Naive thymus-derived CD8-positive, alpha-beta T cell (primary cell): ENCODE measurements around the gene TUBB2A. TPM values are rescaled to one million over a fixed set of nuclear protein-coding genes. Genes with fewer than 3 reads are reported as not detected.
A peak's percentile ranks its signal among the peaks of the same experiment; 100 is the strongest.
"Not testable (repeated sequence)": the region's sequence is repeated elsewhere in the genome, so short reads cannot be mapped to it uniquely, and the experiment has no call there.

Source experiments
- ATAC-seq, 2 donors: fragments of 150-1000 bp; cut with Tn5 transposase in 1 of 2; sonication (Bioruptor Pico), chemical (Tn5 transposase) in 1 of 2; 1 replicate in 1 of 2; 2 replicates in 1 of 2; pipeline ENCODE4 v1.10.0; 2021; ENCODE audit warnings: mild to moderate bottlenecking in 2 of 2, moderate library complexity in 2 of 2
- POLR2A ChIA-PET: fragments of 350-600 bp; sonication (Branson Sonifier 250); formaldehyde crosslinking; loops from one replicate; lab custom pipeline; 2021; ENCODE audit warnings: antibody characterized with exemption; lab: Charles Lee
- DNase-seq, 10 donors: peaks; one replicate each; pipeline versions ENCODE4 v3.0.0 to v3.0.0-alpha.2; 2020 to 2022
- H3K27ac Mint-ChIP-seq, 10 donors: one replicate each; pipeline ENCODE4 v1.8.0; 2020 to 2022; ENCODE audit warnings: mild to moderate bottlenecking in 10 of 10, mixed read lengths in 10 of 10, moderate library complexity in 4 of 10, inconsistent platforms in 1 of 10
- H3K27me3 Mint-ChIP-seq, 5 donors: one replicate each; pipeline ENCODE4 v1.8.0; 2021 to 2022; ENCODE audit warnings: mixed read lengths in 5 of 5
- H3K36me3 Mint-ChIP-seq, 3 donors: one replicate each; pipeline ENCODE4 v1.8.0; 2020 to 2022; ENCODE audit warnings: mixed read lengths in 3 of 3, mild to moderate bottlenecking in 2 of 3, inconsistent platforms in 1 of 3
- H3K4me1 Mint-ChIP-seq, 4 donors: one replicate each; pipeline ENCODE4 v1.8.0; 2021 to 2022; ENCODE audit warnings: mixed read lengths in 4 of 4
- H3K4me3 Mint-ChIP-seq, 10 donors: one replicate each; pipeline ENCODE4 v1.8.0; 2020 to 2022; ENCODE audit warnings: mild to moderate bottlenecking in 10 of 10, mixed read lengths in 10 of 10, moderate library complexity in 6 of 10, inconsistent platforms in 1 of 10
- H3K9me3 Mint-ChIP-seq, 9 donors: one replicate each; pipeline ENCODE4 v1.8.0; 2020 to 2022; ENCODE audit warnings: mixed read lengths in 9 of 9, mild to moderate bottlenecking in 3 of 9, inconsistent platforms in 1 of 9, moderate library complexity in 1 of 9
- polyA plus RNA-seq, 3 donors: library from polyadenylated mRNA; unstranded; fragments of 300-500 nt; fragmentation: Illumina TruSeq; gene quantifications; one replicate each; pipeline ENCODE4 v1.2.3, GENCODE V29; 2021
- total RNA-seq, 8 experiments: library from RNA in 2 of 8; stranded (reverse) in 2 of 8; gene quantifications; one replicate each; pipeline ENCODE4 v1.2.3 and lab custom pipeline; 2021 to 2026

TUBB2A gene
- total and polyA plus RNA-seq, 5 experiments from 2014 or later: 1.1 to 4.6 (median 3.7) TPM

DNA sequence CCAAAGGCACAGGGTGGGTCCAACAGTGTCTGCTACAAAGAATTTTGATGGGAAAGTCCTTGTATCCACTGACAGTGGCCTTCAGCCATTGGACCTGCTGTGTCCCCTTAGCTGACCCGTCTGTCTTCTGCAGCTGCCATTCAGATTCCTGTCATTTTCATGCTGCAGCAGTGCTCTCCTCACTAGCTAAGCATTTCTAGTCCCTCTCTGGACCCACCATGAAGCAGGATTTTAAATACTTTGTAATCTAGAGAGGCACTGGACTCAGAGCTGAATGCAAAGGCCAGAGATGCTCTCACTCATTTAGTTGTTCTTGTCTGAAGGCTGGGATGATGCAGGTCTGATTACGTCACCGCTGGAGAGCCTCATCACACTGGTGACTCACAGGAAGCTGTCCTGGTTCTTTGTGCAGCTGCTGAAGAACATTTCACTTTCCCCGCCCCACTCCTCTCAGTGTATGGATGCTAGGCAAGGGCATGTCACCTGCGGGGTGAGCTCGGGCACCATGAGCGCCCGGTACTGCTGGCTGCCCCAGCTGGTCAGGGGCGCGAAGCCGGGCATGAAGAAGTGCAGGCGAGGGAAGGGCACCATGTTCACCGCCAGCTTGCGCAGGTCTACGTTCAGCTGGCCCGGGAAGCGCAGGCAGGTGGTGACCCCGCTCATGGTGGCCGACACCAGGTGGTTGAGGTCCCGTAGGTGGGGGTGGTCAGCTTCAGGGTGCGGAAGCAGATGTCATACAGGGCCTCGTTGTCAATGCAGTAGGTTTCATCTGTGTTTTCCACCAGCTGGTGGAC is 19.4 kb upstream of the TUBB2A start:
- H3K27me3 Mint-ChIP-seq: peaks cover 0 to 13% (median 4%) of the 10 kb centered on the region in 5 donors
- H3K4me1 Mint-ChIP-seq: peaks cover 1 to 6% (median 2%) of the 10 kb centered on the region in 4 donors
- H3K27ac Mint-ChIP-seq: no peak overlapping the region
- POLR2A ChIA-PET: no interaction called here
- DNase-seq (no peak), ATAC-seq (no peak)
- H3K9me3 Mint-ChIP-seq: no peaks in the 10 kb centered on the region
- no peak overlapping the region for H3K4me3 Mint-ChIP-seq
- H3K36me3 Mint-ChIP-seq: no peaks in the 10 kb centered on the region

DNA sequence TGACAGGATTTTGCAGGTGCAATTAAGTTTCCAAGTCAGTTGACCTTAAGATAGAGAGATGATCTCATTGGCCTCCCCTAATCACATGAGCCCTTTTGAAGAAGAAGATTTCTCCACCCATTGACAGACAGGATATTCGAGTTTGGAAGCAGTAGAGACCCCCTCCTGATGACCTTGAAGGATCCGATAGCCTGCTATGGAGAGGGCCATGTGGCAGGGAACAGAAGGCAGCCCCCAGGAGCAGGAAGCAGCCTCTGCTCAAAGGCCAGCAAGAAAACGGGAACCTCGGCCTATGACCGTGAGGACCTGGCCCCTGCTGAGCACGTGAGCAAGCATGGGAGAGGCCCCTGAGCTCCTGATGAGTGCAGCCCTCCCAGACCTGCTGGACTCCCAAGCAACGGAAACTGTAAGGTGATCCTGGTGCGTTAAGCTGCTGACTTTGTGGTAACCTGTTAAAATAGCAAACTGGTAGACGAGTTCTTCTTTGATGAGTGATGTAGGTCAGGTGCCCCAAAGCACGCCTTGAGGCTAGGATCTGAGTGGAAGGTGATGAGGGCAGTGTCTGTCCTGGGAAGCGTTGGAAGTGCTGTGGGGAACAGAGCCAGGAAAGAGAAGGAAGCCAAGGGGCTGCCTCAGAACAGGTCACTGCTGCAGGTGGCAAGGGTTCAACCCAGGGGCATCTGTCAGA is 18.5 kb upstream of the TUBB2A start:
- Mint-ChIP-seq H3K4me3 (no peak overlapping the region), H3K4me1 (peaks cover 1 to 6% (median 2%) of the 10 kb centered on the region in 4 donors), H3K27ac (no peak overlapping the region), H3K9me3 (no peaks in the 10 kb centered on the region), H3K36me3 (no peaks in the 10 kb centered on the region), H3K27me3 (peaks cover 0 to 10% (median 4%) of the 10 kb centered on the region in 5 donors)
- POLR2A ChIA-PET: no interaction called here
- ATAC-seq (no peak), DNase-seq (no peak)

DNA sequence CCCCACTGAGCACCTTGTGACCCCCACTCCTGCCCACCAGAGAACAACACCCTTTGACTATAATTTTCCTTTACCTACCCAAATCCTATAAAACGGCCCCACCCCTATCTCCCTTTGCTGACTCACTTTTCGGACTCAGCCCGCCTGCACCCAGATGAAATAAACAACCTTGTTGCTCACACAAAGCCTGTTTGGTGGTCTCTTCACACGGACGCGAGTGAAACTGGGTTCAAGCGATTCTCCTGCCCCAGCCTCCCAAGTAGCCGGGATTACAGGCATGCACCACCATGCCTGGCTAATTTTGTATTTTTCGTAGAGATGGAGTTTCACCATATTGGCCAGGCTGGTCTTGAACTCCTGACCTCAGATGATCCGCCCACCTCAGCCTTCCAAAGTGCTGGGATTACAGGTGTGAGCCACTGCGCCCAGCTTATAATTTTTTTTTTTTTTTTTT is 16.3 kb upstream of the TUBB2A start:
- H3K27ac Mint-ChIP-seq, H3K4me1 Mint-ChIP-seq, H3K4me3 Mint-ChIP-seq, ATAC-seq, POLR2A ChIA-PET, H3K36me3 Mint-ChIP-seq, DNase-seq, H3K9me3 Mint-ChIP-seq, H3K27me3 Mint-ChIP-seq: not testable (repeated sequence)

- POLR2A ChIA-PET: not testable (repeated sequence)
Observed at GRCh38 chr6:3172789-3173188, 15.4 kb upstream of the TUBB2A start.

DNA sequence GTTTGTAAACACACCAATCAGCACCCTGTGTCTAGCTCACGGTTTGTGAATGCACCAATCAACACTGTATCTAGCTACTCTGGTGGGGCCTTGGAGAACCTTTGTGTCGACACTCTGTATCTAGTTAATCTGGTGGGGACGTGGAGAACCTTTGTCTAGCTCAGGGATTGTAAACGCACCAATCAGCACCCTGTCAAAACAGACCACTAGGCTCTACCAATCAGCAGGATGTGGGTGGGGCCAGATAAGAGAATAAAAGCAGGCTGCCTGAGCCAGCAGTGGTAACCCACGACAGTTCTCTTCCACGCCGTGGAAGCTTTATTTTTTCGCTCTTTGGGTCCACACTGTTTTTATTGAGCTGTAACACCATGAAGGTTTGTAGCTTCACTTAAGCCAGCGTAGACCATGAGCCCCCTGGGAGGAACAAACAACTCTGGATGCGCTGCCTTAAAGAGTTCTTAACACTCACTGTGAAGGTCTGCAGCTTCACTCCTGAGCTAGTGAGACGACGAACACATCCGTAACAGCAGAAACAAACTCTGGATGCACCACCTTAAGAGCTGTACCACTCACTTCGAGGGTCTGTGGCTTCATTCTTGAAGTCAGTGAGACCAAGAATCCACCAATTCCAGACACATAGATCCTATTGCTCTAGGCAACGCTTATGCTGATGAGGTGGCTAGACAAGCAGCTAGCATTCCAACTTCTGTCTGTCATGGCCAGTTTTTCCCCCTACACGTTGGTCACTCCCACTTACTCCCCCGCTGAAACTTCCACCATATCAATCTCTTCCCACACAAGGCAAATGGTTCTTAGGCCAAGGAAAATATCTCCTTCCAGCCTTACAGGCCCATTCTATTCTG is 14.2 kb upstream of the TUBB2A start:
- peak overlapping the region in 1 of 10 donors; percentile 1 for H3K27ac Mint-ChIP-seq
- ATAC-seq, H3K4me1 Mint-ChIP-seq, DNase-seq, POLR2A ChIA-PET, H3K27me3 Mint-ChIP-seq, H3K4me3 Mint-ChIP-seq, H3K9me3 Mint-ChIP-seq, H3K36me3 Mint-ChIP-seq: not testable (repeated sequence)

More at GRCh38 chr6:3172789-3173188, 15.4 kb upstream of the TUBB2A start:
- H3K4me1 Mint-ChIP-seq, H3K9me3 Mint-ChIP-seq, H3K4me3 Mint-ChIP-seq, DNase-seq, H3K36me3 Mint-ChIP-seq, ATAC-seq, H3K27me3 Mint-ChIP-seq, H3K27ac Mint-ChIP-seq: not testable (repeated sequence)

GRCh38 chr6:3170676-3171075 is 13.3 kb upstream of the TUBB2A start:
- DNase-seq, H3K9me3 Mint-ChIP-seq, H3K4me1 Mint-ChIP-seq, POLR2A ChIA-PET, H3K27ac Mint-ChIP-seq, H3K27me3 Mint-ChIP-seq, H3K4me3 Mint-ChIP-seq, ATAC-seq, H3K36me3 Mint-ChIP-seq: not testable (repeated sequence)

DNA sequence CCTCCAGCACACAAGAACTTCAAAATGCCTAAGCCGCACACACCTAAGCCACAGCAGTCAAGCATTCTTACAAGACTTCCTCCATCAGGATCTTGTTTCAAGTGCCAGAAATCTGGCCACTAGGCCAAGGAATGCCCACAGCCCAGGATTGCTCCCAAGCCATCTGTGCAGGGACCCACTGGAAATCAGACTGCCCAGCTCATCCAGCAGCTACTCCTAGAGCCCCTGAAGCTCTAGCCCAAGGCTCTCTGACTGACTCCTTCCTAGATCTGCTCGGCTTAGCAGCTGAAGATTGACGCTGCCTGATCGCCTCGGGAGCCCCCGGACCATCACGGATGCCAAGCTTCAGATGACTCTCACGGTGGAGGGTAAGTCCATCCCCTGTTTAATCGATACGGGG is 10.7 kb upstream of the TUBB2A start:
- DNase-seq, H3K27ac Mint-ChIP-seq, H3K4me3 Mint-ChIP-seq, H3K36me3 Mint-ChIP-seq, POLR2A ChIA-PET, ATAC-seq, H3K9me3 Mint-ChIP-seq, H3K4me1 Mint-ChIP-seq, H3K27me3 Mint-ChIP-seq: not testable (repeated sequence)

DNA sequence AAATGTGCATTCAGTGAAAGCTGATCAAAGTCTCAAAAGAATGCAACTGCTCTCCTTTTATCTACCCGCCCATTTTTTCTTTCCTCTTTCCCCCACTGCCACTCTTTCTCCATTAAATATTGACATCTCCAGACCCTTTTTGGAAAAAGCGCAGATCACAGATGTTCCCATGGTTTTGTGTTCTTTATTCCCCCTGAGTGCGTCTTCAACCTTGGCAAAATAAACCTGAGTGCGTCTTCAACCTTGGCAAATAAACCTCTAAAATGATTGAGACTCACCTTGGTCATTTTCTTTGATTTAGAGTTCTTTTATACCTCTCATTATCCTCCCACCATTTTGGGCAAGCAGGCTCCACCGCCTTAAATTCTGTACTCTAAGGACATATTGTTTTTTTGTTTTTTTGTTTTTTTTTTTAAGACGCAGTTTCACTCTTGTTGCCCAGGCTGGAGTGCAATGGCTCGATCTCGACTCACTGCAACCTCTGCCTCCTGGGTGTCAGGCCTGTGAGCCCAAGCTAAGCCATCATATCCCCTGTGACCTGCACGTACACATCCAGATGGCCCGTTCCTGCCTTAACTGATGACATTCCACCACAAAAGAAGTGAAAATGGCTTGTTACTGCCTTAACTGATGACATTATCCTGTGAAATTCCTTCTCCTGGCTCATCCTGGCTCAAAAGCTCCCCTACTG is 9.3 kb upstream of the TUBB2A start:
- H3K36me3 Mint-ChIP-seq, H3K9me3 Mint-ChIP-seq, H3K27me3 Mint-ChIP-seq, DNase-seq, H3K4me3 Mint-ChIP-seq, ATAC-seq: not testable (repeated sequence)
- Mint-ChIP-seq H3K4me1 (peaks cover 8 to 19% (median 15%) of the 10 kb centered on the region in 4 donors), H3K27ac (peak overlapping the region in 2 of 10 donors; percentile 51 to 69)
- POLR2A ChIA-PET: interaction anchor here (1.4 kb wide), 1 partner anchor 48 kb away, joined by 3 read pairs; the partner anchor contains the start of gene BPHL

DNA sequence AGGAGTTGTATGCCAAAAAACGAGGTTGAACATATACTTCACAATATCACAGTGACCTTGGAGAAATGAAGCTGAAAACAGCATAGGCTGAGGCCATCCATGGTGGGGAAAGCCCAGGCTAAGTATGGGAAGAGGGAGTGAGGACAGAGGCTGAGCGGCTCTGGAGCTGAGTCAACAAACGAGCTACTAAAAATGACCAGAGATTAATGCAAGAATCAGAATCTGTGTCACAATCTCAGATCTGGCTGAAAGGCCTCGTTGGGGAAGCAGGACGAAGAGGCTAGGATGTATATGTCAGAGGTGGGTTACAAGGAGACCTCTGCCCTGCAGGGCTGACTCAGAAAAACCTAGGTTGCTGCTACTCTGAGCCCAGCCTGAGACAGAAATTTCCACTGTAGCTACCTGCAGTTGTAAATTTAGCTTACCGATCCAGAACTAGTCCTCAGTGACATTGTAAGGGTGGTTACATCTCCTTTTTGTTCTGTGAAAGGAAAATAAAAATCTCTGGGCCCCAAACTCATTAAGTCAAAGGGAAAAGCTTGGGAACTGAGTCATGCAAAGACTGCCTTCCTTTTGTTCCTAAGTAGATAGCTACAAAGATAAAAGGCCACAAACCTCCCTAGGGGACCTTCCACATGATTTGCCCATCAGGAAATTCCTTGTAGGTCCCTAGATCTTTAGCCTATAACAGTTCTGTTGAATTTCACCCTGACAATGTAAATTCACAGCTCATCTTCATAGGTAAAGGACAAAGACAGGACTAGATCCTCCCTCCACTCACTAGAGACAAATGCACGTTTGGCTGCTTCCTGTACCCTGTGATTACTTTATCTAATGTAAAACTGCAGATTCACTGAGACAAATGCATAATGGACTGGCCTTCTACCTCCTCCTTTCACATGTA is 8.5 kb upstream of the TUBB2A start:
- POLR2A ChIA-PET: interaction anchor here (0.6 to 1.4 kb wide), 2 partner anchors 20 to 47 kb away, joined by 3 read pairs; partner anchors contain the start of gene BPHL
- Mint-ChIP-seq H3K27me3 (peaks cover 0 to 5% (median 0%) of the 10 kb centered on the region in 5 donors), H3K27ac (peak overlapping the region in 2 of 10 donors; percentile 41 to 51), H3K4me1 (peaks cover 10 to 24% (median 20%) of the 10 kb centered on the region in 4 donors), H3K36me3 (no peaks in the 10 kb centered on the region), H3K4me3 (peak overlapping the region in 1 of 10 donors; percentile 30), H3K9me3 (no peaks in the 10 kb centered on the region)
- ATAC-seq (no peak), DNase-seq (no peak)

DNA sequence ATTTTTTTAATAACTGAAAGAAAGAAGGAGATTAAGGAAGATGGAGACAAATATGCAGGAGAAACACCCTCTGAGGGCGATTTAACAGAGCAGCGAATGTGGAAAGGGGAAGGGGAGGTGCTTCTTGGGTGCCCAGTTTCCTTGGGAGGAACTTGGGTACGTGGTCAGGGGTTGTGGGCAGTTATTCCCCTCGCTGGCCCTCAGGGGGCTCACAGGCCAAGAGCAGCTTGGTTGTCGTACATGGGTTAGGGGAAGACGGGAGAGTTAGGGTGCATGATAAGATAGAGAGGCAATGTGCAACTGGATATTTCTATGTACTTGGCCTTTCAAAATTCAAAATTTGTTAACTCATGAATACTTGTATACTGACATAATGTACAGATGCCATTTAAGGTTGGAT is 7.0 kb upstream of the TUBB2A start:
- Mint-ChIP-seq H3K4me1 (peaks cover 18 to 38% (median 34%) of the 10 kb centered on the region in 4 donors), H3K27me3 (peaks cover 0 to 5% (median 0%) of the 10 kb centered on the region in 5 donors), H3K9me3 (no peaks in the 10 kb centered on the region), H3K4me3 (peak overlapping the region in 3 of 10 donors; percentile 17 to 39 (median 28)), H3K27ac (peak overlapping the region in 2 of 10 donors; percentile 6 to 15), H3K36me3 (no peaks in the 10 kb centered on the region)
- POLR2A ChIA-PET: no interaction called here
- DNase-seq (no peak), ATAC-seq (no peak)

DNA sequence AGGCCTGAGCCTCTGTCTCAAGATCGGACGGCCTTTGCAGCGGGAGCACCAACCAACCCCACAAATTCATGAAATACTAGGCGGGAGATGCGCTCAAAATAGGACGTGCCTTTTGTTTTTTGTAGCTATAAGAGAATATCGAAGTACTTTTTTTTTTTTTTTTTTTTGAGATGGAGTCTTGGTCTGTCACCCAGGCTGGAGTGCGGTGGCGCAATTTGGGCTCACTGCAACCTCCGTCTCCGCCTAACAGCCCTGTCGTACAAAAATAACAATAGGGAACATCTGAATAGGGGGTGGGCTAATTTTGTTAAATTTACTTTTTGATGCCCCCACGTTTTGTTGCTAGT is 5.9 kb upstream of the TUBB2A start:
- ATAC-seq: no peak
- POLR2A ChIA-PET: interaction anchor here (0.6 to 1.1 kb wide), 3 partner anchors 37 to 130 kb away, joined by 3 to 4 read pairs (median 3); no protein-coding TSS in a partner anchor
- peak overlapping the region; percentile 74 to 92 (median 87) for H3K4me3 Mint-ChIP-seq
- no peaks in the 10 kb centered on the region for H3K36me3 Mint-ChIP-seq
- DNase-seq: no peak
- H3K27me3 Mint-ChIP-seq: peaks cover 0 to 5% (median 0%) of the 10 kb centered on the region in 5 donors
- H3K9me3 Mint-ChIP-seq: peaks cover 0 to under 1% (median 0%) of the 10 kb centered on the region in 9 donors
- H3K27ac Mint-ChIP-seq: peak overlapping the region in 9 of 10 donors; percentile 44 to 88 (median 82)
- peaks cover 18 to 42% (median 40%) of the 10 kb centered on the region in 4 donors for H3K4me1 Mint-ChIP-seq
